Epithelial cell of proximal tubule (primary cell): ENCODE data around the gene FGFR3. TPM values are rescaled to one million over a fixed set of nuclear protein-coding genes. Genes with fewer than 3 reads are reported as not detected.
A peak's percentile ranks its signal among the peaks of the same experiment; 100 is the strongest.
"Not testable (repeated sequence)": the region's sequence is repeated elsewhere in the genome, so short reads cannot be mapped to it uniquely, and the experiment has no call there.

Experiments
- DNase-seq: peaks from one replicate; pipeline ENCODE4 v3.0.0-alpha.2; 2011; ENCODE audit warnings: low read depth
- H3K4me3 ChIP-seq: 2 replicates; pipeline ENCODE4 v1.5.1; 2011; ENCODE audit warnings: low read depth, mild to moderate bottlenecking, low read length
- CTCF ChIP-seq: conservative IDR thresholded peaks from 2 replicates; pipeline ENCODE4 v1.5.1; 2012; ENCODE audit warnings: low read depth, mild to moderate bottlenecking, low read length
- total RNA-seq: library from RNA; depleted of rRNA; stranded (reverse); fragments of >200 nt; gene quantifications from 2 replicates; pipeline ENCODE4 v1.2.3, GENCODE V29; 2015

The FGFR3 gene
- total RNA-seq, 1 donor from 2014 or later: 8.1 TPM

- no peak for TF ChIP-seq CTCF
- no peak for DNase-seq
- no peak overlapping the region for H3K4me3 ChIP-seq
Observed at GRCh38 chr4:1837069-1837468, 44.0 kb downstream of the FGFR3 start.

- no peak overlapping the region for H3K4me3 ChIP-seq
- DNase-seq: no peak
- no peak for TF ChIP-seq CTCF
Observed at GRCh38 chr4:1839282-1839681, 46.2 kb downstream of the FGFR3 start.

- no peak for DNase-seq
- TF ChIP-seq CTCF: no peak
- no peak overlapping the region for H3K4me3 ChIP-seq
Observed at GRCh38 chr4:1841201-1841886, 48.3 kb downstream of the FGFR3 start.

GRCh38 chr4:1841887-1842210, 48.8 kb downstream of the FGFR3 start:
- DNase-seq: no peak
- TF ChIP-seq CTCF: no peak
- no peak overlapping the region for H3K4me3 ChIP-seq

- DNase-seq: no peak
- H3K4me3 ChIP-seq: no peak overlapping the region
- TF ChIP-seq CTCF: peak; percentile 42
Observed at GRCh38 chr4:1842339-1842895, 49.3 kb downstream of the FGFR3 start.

GRCh38 chr4:1842993-1843448, 49.9 kb downstream of the FGFR3 start:
- no peak for TF ChIP-seq CTCF
- peak; percentile 56 for DNase-seq
- no peak overlapping the region for H3K4me3 ChIP-seq

GRCh38 chr4:1843852-1844251, 50.8 kb downstream of the FGFR3 start:
- no peak for DNase-seq

GRCh38 chr4:1844618-1845017, 51.5 kb downstream of the FGFR3 start:
- H3K4me3 ChIP-seq, DNase-seq: not testable (repeated sequence)

More at GRCh38 chr4:1843852-1844251, 50.8 kb downstream of the FGFR3 start:
- no peak overlapping the region for H3K4me3 ChIP-seq
- no peak for TF ChIP-seq CTCF
